Heart left ventricle (tissue), 16 donors: ENCODE results near the gene CTNNAL1. TPM values are rescaled to one million over a fixed set of nuclear protein-coding genes. Genes with fewer than 3 reads are reported as not detected.
A peak's percentile ranks its signal among the peaks of the same experiment; 100 is the strongest.

Source experiments
- ATAC-seq, 4 donors: fragments of 200-7000 bp; cut with Tn5 transposase; one replicate each; pipeline ENCODE4 v1.9.1; 2020 to 2022; ENCODE audit warnings: moderate library complexity in 4 of 4, mild to moderate bottlenecking in 3 of 4, moderate number of reproducible peaks in 1 of 4
- DNase-seq, 5 donors: peaks; one replicate each; pipeline ENCODE4 v3.0.0-alpha.2; 2020
- H3K27ac ChIP-seq, 12 donors: fragments of 200-600 bp; sonication (generic) in 4 of 12; one replicate each; pipeline versions ENCODE4 v1.5.0 to v1.8.0; 2016 to 2022; ENCODE audit warnings: mild to moderate bottlenecking in 2 of 12
- H3K27me3 ChIP-seq, 9 donors: fragments of 200-600 bp; sonication (generic) in 2 of 9; one replicate each; pipeline versions ENCODE4 v1.5.1 to v1.8.0; 2016 to 2022; ENCODE audit warnings: mild to moderate bottlenecking in 3 of 9
- H3K36me3 ChIP-seq, 9 donors: fragments of 200-600 bp; sonication (generic) in 2 of 9; one replicate each; pipeline versions ENCODE4 v1.5.0 to v1.8.0; 2018 to 2022; ENCODE audit warnings: mild to moderate bottlenecking in 2 of 9
- H3K4me1 ChIP-seq, 12 donors: fragments of 200-600 bp; sonication (generic) in 4 of 12; one replicate each; pipeline versions ENCODE4 v1.5.0 to v1.8.0; 2016 to 2022; ENCODE audit warnings: mild to moderate bottlenecking in 3 of 12
- H3K4me3 ChIP-seq, 12 donors: fragments of 200-600 bp; sonication (generic) in 4 of 12; one replicate each; pipeline versions ENCODE4 v1.5.0 to v1.8.0; 2017 to 2022; ENCODE audit warnings: mild to moderate bottlenecking in 9 of 12, moderate library complexity in 4 of 12
- H3K9me3 ChIP-seq, 12 donors: fragments of 200-600 bp; sonication (generic) in 4 of 12; one replicate each; pipeline versions ENCODE4 v1.5.0 to v1.8.0; 2016 to 2022; ENCODE audit warnings: mild to moderate bottlenecking in 1 of 12
- POLR2A ChIP-seq, 2 donors: fragments of 450-650 bp; IDR thresholded peaks; one replicate each; pipeline ENCODE4 v1.6.1; 2017; ENCODE audit warnings: antibody characterized with exemption in 2 of 2, mild to moderate bottlenecking in 2 of 2, moderate library complexity in 2 of 2
- WGBS, 4 donors: extraction: QIAGEN DNeasy Blood & Tissue Kit in 2 of 4; methylation state at CpG; one replicate each; pipeline versions ENCODE4 v1.1.5 to v1.1.7; 2013 to 2018; 5-methylcytosine and 5-hydroxymethylcytosine counted together
- intact Hi-C, 10 donors: fragments of 100-400 bp; cut with DNase I; formaldehyde crosslinking; loops; one replicate each; pipeline versions ENCODE4 v1.11.1 to v1.14.2; 2022
- polyA plus RNA-seq, 2 donors: library from polyadenylated mRNA; stranded (reverse); fragments of 200-250 nt; gene quantifications; one replicate each; pipeline ENCODE4 v1.2.3, GENCODE V29; 2013
- total RNA-seq, 9 donors: library from RNA; depleted of rRNA in 2 of 9; stranded (reverse); fragments of >200 nt in 2 of 9; fragmentation: NEBNext Ultra II Directional in 3 of 9; extraction: Animal tissue kit (Norgen Biotek cat#: 25700) in 3 of 9; gene quantifications; one replicate each; pipeline versions ENCODE4 v1.1.0 to v1.2.4, GENCODE V29; 2016 to 2023
- TF ChIP-seq, protein P1 (sequence below), 12 donors: fragments of 200-600 bp; sonication (generic) in 4 of 12; IDR thresholded peaks; one replicate each; pipeline versions ENCODE4 v1.5.0 to v1.8.0; 2018 to 2022; ENCODE audit warnings: antibody characterized with exemption in 12 of 12, mild to moderate bottlenecking in 5 of 12
- donor health status: ischemic (EF 13 %, LVEDD 7.1; RV severe dilation, severe dysfunction).
- donor health status: healthy with polysubstance abuse.
- donor health status: DM: no; HTN: yes; CAD: no.
- donor health status: DM: no; HTN: no; CAD: no.
- donor health status: ischemic (EF 25% LVEDD 6.9; RV normal size, moderate dysfunction).
- donor health status: ischemic (EF 25% LVEDD 5.7; RV mildly dilated, moderate dysfunction).
- donor health status: healthy.
- donor health status: DM: yes; HTN: yes; CAD: no.
- donor health status: ischemic (EF 35%, LVEDD 5.7; RV mildly dilated, moderate dysfunction).
- donor health status: nonischemic (EF 11% LVEDD 7.7; RV severe dilation, severe dysfunction).
- donor health status: DM: yes; HTN: yes; CAD: no.
- donor health status: PGD.
- donor health status: ischemic (EF 29% LVEDD 5.4; RV normal size, mild dysfunction).
- donor health status: nonischemic (EF 23%, LVEDD 6.1; RV moderate dilation, normal function).

The CTNNAL1 gene
- total and polyA plus RNA-seq, 11 donors: 51.2 to 165 (median 62.7) TPM

DNA sequence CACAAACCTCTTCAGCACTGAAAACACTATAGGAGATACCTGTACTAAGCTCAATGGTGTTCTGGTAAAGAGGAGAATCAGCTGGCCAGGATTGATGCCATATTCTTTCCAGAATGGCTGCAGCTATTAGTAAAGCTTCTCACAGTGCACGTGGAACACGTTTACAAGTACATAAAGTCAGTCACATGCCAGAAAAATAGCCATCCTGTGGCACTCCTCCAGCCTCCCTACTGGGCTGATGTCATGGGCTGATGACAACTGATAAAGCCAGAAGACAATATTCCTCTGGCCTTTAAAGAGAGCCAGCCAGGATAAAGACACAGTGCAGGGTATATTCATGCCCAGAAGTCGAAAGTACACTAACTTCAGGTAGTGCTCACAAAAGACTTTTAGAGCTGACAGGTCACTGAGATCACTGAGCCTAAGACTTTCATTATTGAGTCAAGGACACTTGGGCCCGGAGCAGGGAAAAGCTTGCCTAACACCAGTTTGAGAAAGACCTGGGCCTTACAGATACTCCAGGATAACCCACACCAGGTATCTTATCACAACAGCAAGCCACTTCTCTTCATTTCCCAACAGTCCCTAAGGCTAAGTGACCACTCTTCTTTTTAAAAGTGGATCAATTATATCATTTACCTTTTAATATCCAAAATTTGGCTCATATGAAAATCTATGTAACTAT is 49.7 kb downstream of the CTNNAL1 start:
- peaks cover 0 to 31% (median 4%) of the 10 kb centered on the region in 9 donors for H3K36me3 ChIP-seq
- TF ChIP-seq, protein P1, sequence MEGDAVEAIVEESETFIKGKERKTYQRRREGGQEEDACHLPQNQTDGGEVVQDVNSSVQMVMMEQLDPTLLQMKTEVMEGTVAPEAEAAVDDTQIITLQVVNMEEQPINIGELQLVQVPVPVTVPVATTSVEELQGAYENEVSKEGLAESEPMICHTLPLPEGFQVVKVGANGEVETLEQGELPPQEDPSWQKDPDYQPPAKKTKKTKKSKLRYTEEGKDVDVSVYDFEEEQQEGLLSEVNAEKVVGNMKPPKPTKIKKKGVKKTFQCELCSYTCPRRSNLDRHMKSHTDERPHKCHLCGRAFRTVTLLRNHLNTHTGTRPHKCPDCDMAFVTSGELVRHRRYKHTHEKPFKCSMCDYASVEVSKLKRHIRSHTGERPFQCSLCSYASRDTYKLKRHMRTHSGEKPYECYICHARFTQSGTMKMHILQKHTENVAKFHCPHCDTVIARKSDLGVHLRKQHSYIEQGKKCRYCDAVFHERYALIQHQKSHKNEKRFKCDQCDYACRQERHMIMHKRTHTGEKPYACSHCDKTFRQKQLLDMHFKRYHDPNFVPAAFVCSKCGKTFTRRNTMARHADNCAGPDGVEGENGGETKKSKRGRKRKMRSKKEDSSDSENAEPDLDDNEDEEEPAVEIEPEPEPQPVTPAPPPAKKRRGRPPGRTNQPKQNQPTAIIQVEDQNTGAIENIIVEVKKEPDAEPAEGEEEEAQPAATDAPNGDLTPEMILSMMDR (IDR thresholded peaks at IDR 0.05): no peak
- no peak for TF ChIP-seq POLR2A (IDR thresholded peaks at IDR 0.05)
- H3K4me1 ChIP-seq: peaks cover 0 to 46% (median 19%) of the 10 kb centered on the region in 12 donors
- WGBS, 4 donors: 30 to 42% (median 33%) methylated on average over 4 of the region's 4 CpGs
- peak; percentile 39 to 82 (median 66) for ATAC-seq
- H3K27ac ChIP-seq: peak overlapping the region in 11 of 12 donors; percentile 5 to 72 (median 46)
- no peak overlapping the region for H3K4me3 ChIP-seq
- no peaks in the 10 kb centered on the region for H3K9me3 ChIP-seq
- intact Hi-C loops: loop anchor here in 1 of 10 donors (5.0 kb wide), 1 partner anchor 49 kb away; the partner anchor contains the start of gene CTNNAL1
- H3K27me3 ChIP-seq: no peaks in the 10 kb centered on the region
- DNase-seq: peak in 3 of 5 donors; percentile 31 to 69 (median 40)

DNA sequence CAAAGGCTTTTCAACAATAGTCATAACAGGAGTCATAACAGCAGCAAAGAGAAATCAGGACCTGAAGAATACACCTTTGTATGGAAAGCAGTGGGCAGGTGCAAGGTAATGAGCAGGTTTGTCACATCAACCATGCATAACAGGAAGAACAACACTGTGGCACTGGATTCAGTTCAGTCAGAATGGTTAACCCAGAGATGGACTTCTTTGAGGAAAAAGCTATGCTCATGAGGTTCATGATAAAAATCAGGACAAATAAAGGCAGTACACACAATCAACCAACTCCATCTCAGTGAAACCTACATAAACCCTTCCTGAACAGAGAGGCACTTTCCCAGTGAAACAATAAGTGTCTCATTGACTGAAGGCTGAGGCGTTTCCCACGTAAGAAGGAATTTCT is 52.1 kb downstream of the CTNNAL1 start:
- intact Hi-C loops: loop anchor here in 1 of 10 donors (5.0 kb wide), 1 partner anchor 51 kb away; the partner anchor contains the start of gene CTNNAL1
- no peak for ATAC-seq
- H3K4me3 ChIP-seq: no peak overlapping the region
- H3K4me1 ChIP-seq: peaks cover 0 to 29% (median 8%) of the 10 kb centered on the region in 12 donors
- WGBS, 4 donors: 81 to 94% (median 86%) methylated on average over 2 of the region's 2 CpGs
- H3K27ac ChIP-seq: peak overlapping the region in 2 of 12 donors; percentile 17 to 19
- no peak for DNase-seq
- no peaks in the 10 kb centered on the region for H3K27me3 ChIP-seq
- H3K36me3 ChIP-seq: peaks cover 0 to 31% (median 4%) of the 10 kb centered on the region in 9 donors
- no peaks in the 10 kb centered on the region for H3K9me3 ChIP-seq
- no peak for TF ChIP-seq POLR2A (IDR thresholded peaks at IDR 0.05)
- TF ChIP-seq, protein P1 (IDR thresholded peaks at IDR 0.05): no peak

DNA sequence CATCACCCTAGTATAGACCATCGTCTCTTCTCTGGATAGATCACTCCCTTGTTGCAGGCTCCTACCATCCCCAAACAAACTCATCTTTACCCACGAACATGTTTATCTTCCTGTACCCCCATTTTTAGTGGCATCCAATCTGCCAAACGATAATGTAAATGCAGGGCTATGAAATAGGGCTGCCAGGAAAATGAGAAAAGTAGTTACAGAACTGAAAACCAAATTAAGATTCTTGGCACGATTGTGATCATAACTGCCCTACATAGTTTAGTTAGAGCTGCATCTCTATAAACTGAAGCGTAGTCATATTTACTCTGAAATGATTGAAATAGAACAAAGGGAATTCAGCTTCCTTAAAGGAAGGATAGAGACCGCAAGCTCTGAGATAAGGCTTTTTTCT is 53.0 kb downstream of the CTNNAL1 start:
- ATAC-seq: no peak
- TF ChIP-seq POLR2A (IDR thresholded peaks at IDR 0.05): no peak
- TF ChIP-seq, protein P1 (IDR thresholded peaks at IDR 0.05): no peak
- DNase-seq: no peak
- Histone ChIP-seq H3K36me3 (peaks cover 0 to 28% (median 4%) of the 10 kb centered on the region in 9 donors), H3K4me1 (peaks cover 0 to 32% (median 8%) of the 10 kb centered on the region in 12 donors), H3K27me3 (no peaks in the 10 kb centered on the region), H3K4me3 (no peak overlapping the region), H3K9me3 (no peaks in the 10 kb centered on the region), H3K27ac (peak overlapping the region in 1 of 12 donors; percentile 25)
- 64 to 72% (median 67%) methylated on average over 6 of the region's 6 CpGs for WGBS, 4 donors
- intact Hi-C loops: loop anchor here in 1 of 10 donors (5.0 kb wide), 1 partner anchor 52 kb away; the partner anchor contains the start of gene CTNNAL1

DNA sequence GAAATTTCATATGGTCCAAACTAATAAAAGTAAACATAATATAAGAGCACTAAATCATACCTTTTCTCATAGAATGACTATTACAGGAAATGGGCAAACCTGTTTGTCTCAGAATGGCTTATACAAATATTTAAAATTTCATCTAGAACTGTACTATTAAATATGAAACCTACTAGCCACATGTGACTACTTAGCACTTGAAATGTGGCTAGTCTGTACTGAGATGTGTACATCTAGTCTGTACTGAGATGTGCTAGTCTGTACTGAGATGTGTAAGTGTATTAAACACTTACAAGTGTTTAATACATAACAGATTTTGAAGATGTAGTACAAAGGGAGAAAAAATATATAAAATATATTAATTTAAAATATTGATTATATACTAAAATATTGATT is 56.7 kb downstream of the CTNNAL1 start:
- peaks cover 0 to 27% (median 7%) of the 10 kb centered on the region in 12 donors for H3K4me1 ChIP-seq
- H3K9me3 ChIP-seq: no peaks in the 10 kb centered on the region
- DNase-seq (no peak), ATAC-seq (no peak)
- intact Hi-C loops: loop anchor here in 1 of 10 donors (10.0 kb wide), 1 partner anchor 58 kb away; the partner anchor contains the start of gene CTNNAL1
- no peaks in the 10 kb centered on the region for H3K27me3 ChIP-seq
- H3K4me3 ChIP-seq: no peak overlapping the region
- no peak overlapping the region for H3K27ac ChIP-seq
- TF ChIP-seq POLR2A (IDR thresholded peaks at IDR 0.05): no peak
- TF ChIP-seq, protein P1 (IDR thresholded peaks at IDR 0.05): no peak
- H3K36me3 ChIP-seq: peaks cover 0 to 17% (median 3%) of the 10 kb centered on the region in 9 donors
